GM03348 (cell line): ENCODE data around the gene BCAS3.

Experiments
- DNase-seq: peaks from one replicate; pipeline ENCODE4 v3.0.0; 2012; ENCODE audit warnings: low spot score

The BCAS3 gene

GRCh38 chr17:61251939-61252865, 574.6 kb downstream of the BCAS3 start:
- DNase-seq = peak; percentile 76

GRCh38 chr17:61253362-61253761, 575.7 kb downstream of the BCAS3 start:
- DNase-seq = no peak

GRCh38 chr17:61253937-61254574, 576.4 kb downstream of the BCAS3 start:
- no peak for DNase-seq

- no peak for DNase-seq
These were observed 577.3 kb downstream of the BCAS3 start for GRCh38 chr17:61254904-61255303.

GRCh38 chr17:61255647-61256046, 578.0 kb downstream of the BCAS3 start:
- DNase-seq = no peak

GRCh38 chr17:61259360-61259759, 581.7 kb downstream of the BCAS3 start:
- no peak for DNase-seq

- DNase-seq = no peak
These were observed 582.6 kb downstream of the BCAS3 start for GRCh38 chr17:61260071-61260797.

GRCh38 chr17:61261001-61261637, 583.5 kb downstream of the BCAS3 start:
- DNase-seq = no peak

GRCh38 chr17:61265397-61265796, 587.7 kb downstream of the BCAS3 start:
- DNase-seq = no peak

GRCh38 chr17:61267847-61268246, 590.2 kb downstream of the BCAS3 start:
- DNase-seq = no peak

- no peak for DNase-seq
These were observed 597.7 kb downstream of the BCAS3 start for GRCh38 chr17:61275395-61275794.

- DNase-seq = no peak
These were observed 599.2 kb downstream of the BCAS3 start for GRCh38 chr17:61276806-61277205.

- DNase-seq = no peak
These were observed 602.0 kb downstream of the BCAS3 start for GRCh38 chr17:61279476-61280145.

- no peak for DNase-seq
These were observed 602.7 kb downstream of the BCAS3 start for GRCh38 chr17:61280338-61280737.

- DNase-seq = no peak
These were observed 603.2 kb downstream of the BCAS3 start for GRCh38 chr17:61280851-61281250.

- DNase-seq = no peak
These were observed 604.7 kb downstream of the BCAS3 start for GRCh38 chr17:61282377-61282776.

GRCh38 chr17:61283043-61283442, 605.4 kb downstream of the BCAS3 start:
- no peak for DNase-seq

GRCh38 chr17:61284174-61284573, 606.5 kb downstream of the BCAS3 start:
- peak; percentile 14 for DNase-seq

GRCh38 chr17:61284746-61285145, 607.1 kb downstream of the BCAS3 start:
- no peak for DNase-seq

- peak; percentile 56 for DNase-seq
These were observed 608.1 kb downstream of the BCAS3 start for GRCh38 chr17:61285526-61286320.

- DNase-seq = no peak
These were observed 608.8 kb downstream of the BCAS3 start for GRCh38 chr17:61286449-61286848.
